ENCODE results near the gene PML.

Gene PML

GRCh38 chr15:73991726-73992593 lies 2.6 kb upstream of the PML start, which contains the start of gene STOML1:
Gene STOML1 (minus strand): TSS chr15:73992295. CDS start chr15:73992223, 72 bp downstream.
- Histone ChIP-seq H3K36me3 (replicated peaks; ENCODE audit: insufficient read depth, low read length) (no peaks in the 10 kb centered on the region), H3F3A (ENCODE audit: insufficient read depth, low read length) (peaks cover 17% of the 10 kb centered on the region), H3K4me1 (ENCODE audit: low read length) (0 out of 2 replicates have a peak, but pooled peaks cover 3% of the 10 kb centered on the region), H2AFZ (ENCODE audit: low read length) (peak within 1 kb of the TSS; percentile 90), H3K79me2 (ENCODE audit: low read length) (peaks cover 29% of the 10 kb centered on the region), H3K9me3 (replicated peaks; ENCODE audit: insufficient read depth, low read length) (no peaks in the 10 kb centered on the region), H3K27ac (ENCODE audit: low read length) (peak within 1 kb of the TSS; percentile 40; the same call in 1 of the 2 replicates), H3K4me2 (ENCODE audit: low read depth, low read length) (peak within 1 kb of the TSS; percentile 89), H4K20me1 (ENCODE audit: insufficient read depth, low read length) (no peaks in the 10 kb centered on the region), H3K9me2 (replicated peaks; ENCODE audit: insufficient read depth, low read length) (no peaks in the 10 kb centered on the region), H3K4me3 (ENCODE audit: low read length) (peak within 1 kb of the TSS; percentile 78), H3K27me3 (replicated peaks; ENCODE audit: insufficient read depth, low read length) (no peaks in the 10 kb centered on the region), H3K9ac (ENCODE audit: low read length) (peak within 1 kb of the TSS; percentile 75)
- TF ChIP-seq, protein P1, sequence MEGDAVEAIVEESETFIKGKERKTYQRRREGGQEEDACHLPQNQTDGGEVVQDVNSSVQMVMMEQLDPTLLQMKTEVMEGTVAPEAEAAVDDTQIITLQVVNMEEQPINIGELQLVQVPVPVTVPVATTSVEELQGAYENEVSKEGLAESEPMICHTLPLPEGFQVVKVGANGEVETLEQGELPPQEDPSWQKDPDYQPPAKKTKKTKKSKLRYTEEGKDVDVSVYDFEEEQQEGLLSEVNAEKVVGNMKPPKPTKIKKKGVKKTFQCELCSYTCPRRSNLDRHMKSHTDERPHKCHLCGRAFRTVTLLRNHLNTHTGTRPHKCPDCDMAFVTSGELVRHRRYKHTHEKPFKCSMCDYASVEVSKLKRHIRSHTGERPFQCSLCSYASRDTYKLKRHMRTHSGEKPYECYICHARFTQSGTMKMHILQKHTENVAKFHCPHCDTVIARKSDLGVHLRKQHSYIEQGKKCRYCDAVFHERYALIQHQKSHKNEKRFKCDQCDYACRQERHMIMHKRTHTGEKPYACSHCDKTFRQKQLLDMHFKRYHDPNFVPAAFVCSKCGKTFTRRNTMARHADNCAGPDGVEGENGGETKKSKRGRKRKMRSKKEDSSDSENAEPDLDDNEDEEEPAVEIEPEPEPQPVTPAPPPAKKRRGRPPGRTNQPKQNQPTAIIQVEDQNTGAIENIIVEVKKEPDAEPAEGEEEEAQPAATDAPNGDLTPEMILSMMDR (IDR thresholded peaks at IDR 0.05; ENCODE audit: low read length), result peak; percentile 79
- TF ChIP-seq EZH2 (optimal IDR thresholded peaks at IDR 0.05; ENCODE audit: low read depth, low read length) (no peak), EZH2phosphoT487 (IDR thresholded peaks at IDR 0.05; ENCODE audit: low read length) (no peak)
- DNase-seq, result peak; percentile 96

- no peaks in the 10 kb centered on the region for H3K9me3 ChIP-seq (replicated peaks; ENCODE audit: insufficient read depth, low read length)
- H2AFZ ChIP-seq (ENCODE audit: low read length), result peak overlapping the region; percentile 87
- no peaks in the 10 kb centered on the region for H3K36me3 ChIP-seq (replicated peaks; ENCODE audit: insufficient read depth, low read length)
- H4K20me1 ChIP-seq (ENCODE audit: insufficient read depth, low read length), result no peaks in the 10 kb centered on the region
- no peak for TF ChIP-seq EZH2 (optimal IDR thresholded peaks at IDR 0.05; ENCODE audit: low read depth, low read length)
- TF ChIP-seq EZH2phosphoT487 (IDR thresholded peaks at IDR 0.05; ENCODE audit: low read length), result no peak
- TF ChIP-seq, protein P1 (IDR thresholded peaks at IDR 0.05; ENCODE audit: low read length), result no peak
- H3K9ac ChIP-seq (ENCODE audit: low read length), result peak overlapping the region; percentile 31; the same call in 1 of the 2 replicates
- H3F3A ChIP-seq (ENCODE audit: insufficient read depth, low read length), result peaks cover 17% of the 10 kb centered on the region
- no peak for DNase-seq
- H3K79me2 ChIP-seq (ENCODE audit: low read length), result peaks cover 35% of the 10 kb centered on the region
- H3K4me1 ChIP-seq (ENCODE audit: low read length), result 0 out of 2 replicates have a peak, but pooled peaks cover 3% of the 10 kb centered on the region
- H3K9me2 ChIP-seq (replicated peaks; ENCODE audit: insufficient read depth, low read length), result no peaks in the 10 kb centered on the region
- H3K27ac ChIP-seq (ENCODE audit: low read length), result no peak overlapping the region
- H3K4me2 ChIP-seq (ENCODE audit: low read depth, low read length), result peak overlapping the region; percentile 89
- H3K4me3 ChIP-seq (ENCODE audit: low read length), result peak overlapping the region; percentile 52
- no peaks in the 10 kb centered on the region for H3K27me3 ChIP-seq (replicated peaks; ENCODE audit: insufficient read depth, low read length)
Observed at GRCh38 chr15:73992594-73992898, 2.0 kb upstream of the PML start.

DNA sequence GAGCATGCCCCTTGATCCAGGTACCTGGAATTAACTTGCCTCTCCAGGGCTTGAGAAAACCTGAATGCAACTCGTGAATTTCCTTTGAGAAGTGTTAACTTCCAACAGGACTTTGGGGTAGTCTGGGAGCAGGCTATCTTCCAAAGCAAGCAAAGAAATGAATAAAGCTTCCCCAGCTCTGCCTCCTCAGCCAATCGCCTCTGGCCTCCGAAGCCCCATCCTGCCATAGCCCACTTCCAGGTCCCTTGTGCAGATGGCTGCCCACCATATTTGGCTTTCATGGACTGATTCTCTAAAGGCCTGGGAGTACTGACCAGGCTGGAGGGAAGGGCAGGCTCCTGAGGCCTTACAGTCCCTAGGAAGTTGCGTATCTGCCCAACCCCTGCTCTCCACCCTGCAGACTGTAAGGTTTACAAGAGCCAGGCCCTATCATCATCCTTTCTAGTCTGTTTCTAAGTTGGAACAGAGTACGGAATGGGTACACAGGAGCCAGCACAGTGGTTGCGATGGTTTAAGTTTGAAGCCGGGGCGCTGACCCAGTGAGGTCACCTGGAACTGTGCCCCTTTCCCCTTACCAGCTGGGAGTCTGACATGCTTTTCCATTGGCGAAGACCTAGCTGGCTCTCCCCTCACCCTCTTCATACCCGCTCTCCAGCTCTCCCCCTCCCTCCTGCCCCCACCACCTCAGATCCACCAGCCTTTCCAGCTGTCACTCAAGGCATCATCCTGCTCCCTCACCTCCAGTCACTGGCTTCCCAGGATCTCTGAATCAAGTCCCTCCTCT lies 1.1 kb upstream of the PML start:
- Histone ChIP-seq H3K4me3 (ENCODE audit: low read length) (peak overlapping the region; percentile 87; the same call in 1 of the 2 replicates), H3K9ac (ENCODE audit: low read length) (0 out of 2 replicates have a peak overlapping the region, but pooled peaks have one; percentile 45), H4K20me1 (ENCODE audit: insufficient read depth, low read length) (no peaks in the 10 kb centered on the region), H3K9me3 (replicated peaks; ENCODE audit: insufficient read depth, low read length) (no peaks in the 10 kb centered on the region), H3K36me3 (replicated peaks; ENCODE audit: insufficient read depth, low read length) (no peaks in the 10 kb centered on the region), H3K27me3 (replicated peaks; ENCODE audit: insufficient read depth, low read length) (no peaks in the 10 kb centered on the region), H3F3A (ENCODE audit: insufficient read depth, low read length) (peaks cover 17% of the 10 kb centered on the region), H3K27ac (ENCODE audit: low read length) (no peak overlapping the region), H2AFZ (ENCODE audit: low read length) (no peak overlapping the region; the same call in 1 of the 2 replicates), H3K4me2 (ENCODE audit: low read depth, low read length) (peak overlapping the region; percentile 69), H3K4me1 (ENCODE audit: low read length) (0 out of 2 replicates have a peak, but pooled peaks cover 3% of the 10 kb centered on the region), H3K79me2 (ENCODE audit: low read length) (peaks cover 43% of the 10 kb centered on the region), H3K9me2 (replicated peaks; ENCODE audit: insufficient read depth, low read length) (no peaks in the 10 kb centered on the region)
- no peak for DNase-seq
- TF ChIP-seq, protein P1 (IDR thresholded peaks at IDR 0.05; ENCODE audit: low read length), result no peak
- TF ChIP-seq EZH2phosphoT487 (IDR thresholded peaks at IDR 0.05; ENCODE audit: low read length) (no peak), EZH2 (optimal IDR thresholded peaks at IDR 0.05; ENCODE audit: low read depth, low read length) (no peak)
